GM12878 (cell line): ENCODE data around the gene ARRB2. TPM values are rescaled to one million over a fixed set of nuclear protein-coding genes. Genes with fewer than 3 reads are reported as not detected.

ENCODE experiments used
- ATAC-seq: fragments of 200-7000 bp; cut with Tn5 transposase; 3 replicates; pipeline ENCODE4 v1.9.1; 2020; ENCODE audit warnings: mild to moderate bottlenecking, moderate library complexity
- BruUV-seq: library from RNA; stranded (reverse); fragments of 400-500 nt; replicated peaks from 2 replicates; lab custom pipeline; 2021; lab: Mats Ljungman, UMichigan
- CTCF ChIA-PET: fragments of 300-600 bp; sonication (Branson Sonifier 250); formaldehyde crosslinking; extraction: SDS; loops from one replicate; lab custom pipeline; 2021; ENCODE audit warnings: inconsistent platforms; lab: Yijun Ruan, JAX
- POLR2A ChIA-PET: fragments of 350-600 bp; formaldehyde crosslinking; extraction: SDS; loops from one replicate; lab custom pipeline; 2021; ENCODE audit warnings: inconsistent platforms; lab: Charles Lee
- RAD21 ChIA-PET: fragments of 300-600 bp; sonication (Branson Sonifier 250); formaldehyde crosslinking; loops from one replicate; lab custom pipeline; 2023; ENCODE audit warnings: antibody characterized with exemption; ENCODE audit not compliant: unreplicated experiment; lab: Charles Lee
- SMC1A ChIA-PET: fragments of 300-600 bp; sonication (Branson Sonifier 250); formaldehyde crosslinking; loops from one replicate; lab custom pipeline; 2023; ENCODE audit not compliant: unreplicated experiment, uncharacterized antibody; lab: Charles Lee
- DNase-seq: peaks from one replicate; pipeline ENCODE4 v3.0.0-alpha.2; 2011; ENCODE audit warnings: low read depth, low spot score
- FAIRE-seq: peaks from 3 replicates; lab custom pipeline; 2011; peaks lifted over from hg19 to GRCh38; lab: Jason Lieb, UNC
- H2AFZ ChIP-seq: 2 replicates; pipeline ENCODE4 v1.6.0; 2011; ENCODE audit warnings: low read depth, low read length, control low read depth; ENCODE audit not compliant: control insufficient read depth
- H3K27ac ChIP-seq: 2 replicates; pipeline ENCODE4 v1.5.1; 2011; ENCODE audit warnings: control low read depth; ENCODE audit not compliant: control insufficient read depth, insufficient read depth
- H3K27me3 ChIP-seq, 2 experiments: replicated peaks in 1 of 2; 2 replicates each; pipeline versions ENCODE4 v1.6.0 to v1.6.1; 2011; ENCODE audit warnings: low read length in 1 of 2; ENCODE audit not compliant: control insufficient read depth in 2 of 2, insufficient read depth in 2 of 2
- H3K36me3 ChIP-seq, 2 experiments: 2 replicates each; pipeline ENCODE4 v1.5.1; 2011; ENCODE audit warnings: low read length in 1 of 2; ENCODE audit not compliant: control insufficient read depth in 2 of 2, insufficient read depth in 2 of 2
- H3K4me1 ChIP-seq: 2 replicates; pipeline ENCODE4 v1.6.1; 2011; ENCODE audit warnings: mild to moderate bottlenecking, low read length, moderate library complexity, mixed read lengths; ENCODE audit not compliant: control insufficient read depth, insufficient read depth
- H3K4me2 ChIP-seq: 2 replicates; pipeline ENCODE4 v1.6.0; 2011; ENCODE audit warnings: control low read depth; ENCODE audit not compliant: control insufficient read depth, insufficient read depth
- H3K4me3 ChIP-seq: fragments of 200-600 bp; sonication (generic); 2 replicates; pipeline ENCODE4 v1.5.1; 2016
- H3K79me2 ChIP-seq: 2 replicates; pipeline ENCODE4 v1.6.0; 2011; ENCODE audit warnings: low read length; ENCODE audit not compliant: control insufficient read depth, insufficient read depth
- H3K9ac ChIP-seq: 2 replicates; pipeline ENCODE4 v1.8.0; 2011; ENCODE audit warnings: low read length, control low read depth, mixed read lengths; ENCODE audit not compliant: control insufficient read depth, insufficient read depth
- H3K9me3 ChIP-seq: replicated peaks from 3 replicates; pipeline ENCODE4 v1.5.1; 2011; ENCODE audit warnings: mild to moderate bottlenecking, low read length; ENCODE audit not compliant: control insufficient read depth, insufficient read depth
- H4K20me1 ChIP-seq: 2 replicates; pipeline ENCODE4 v1.6.0; 2011; ENCODE audit not compliant: control insufficient read depth, insufficient read depth
- BRCA1 ChIP-seq: IDR thresholded peaks from 2 replicates; pipeline ENCODE4 v1.6.1; 2011; ENCODE audit warnings: low read depth, low read length, improper control_type of control experiment
- CHD1 ChIP-seq: IDR thresholded peaks from 2 replicates; pipeline ENCODE4 v1.6.1; 2012; ENCODE audit warnings: low read depth, low read length, improper control_type of control experiment
- GATAD2B ChIP-seq: fragments of 450-650 bp; conservative IDR thresholded peaks from 2 replicates; pipeline ENCODE4 v1.6.1; 2017; ENCODE audit warnings: low read depth, mild to moderate bottlenecking, moderate library complexity
- HDAC6 ChIP-seq: fragments of 200-600 bp; sonication (generic); IDR thresholded peaks from one replicate; pipeline ENCODE4 v1.8.0; 2017; ENCODE audit warnings: antibody characterized with exemption; ENCODE audit not compliant: unreplicated experiment
- IRF3 ChIP-seq: fragments of 450-650 bp; IDR thresholded peaks from 2 replicates; pipeline ENCODE4 v1.6.1; 2014; ENCODE audit warnings: mild to moderate bottlenecking
- MXI1 ChIP-seq: fragments of 150-350 bp; IDR thresholded peaks from 2 replicates; pipeline ENCODE4 v1.6.1; 2011; ENCODE audit warnings: low read depth, mild to moderate bottlenecking, inconsistent platforms, low read length, improper control_type of control experiment
- NR2C2 ChIP-seq: IDR thresholded peaks from 2 replicates; pipeline ENCODE4 v1.6.1; 2011; ENCODE audit warnings: borderline replicate concordance, low read depth; ENCODE audit not compliant: control insufficient read depth, insufficient read length
- RBBP5 ChIP-seq: fragments of 200-600 bp; sonication (generic); conservative IDR thresholded peaks from 2 replicates; pipeline ENCODE4 v1.6.1; 2016
- RELB ChIP-seq: fragments of 450-650 bp; IDR thresholded peaks from 2 replicates; pipeline ENCODE4 v1.6.1; 2017; ENCODE audit warnings: low read depth, mild to moderate bottlenecking, moderate library complexity
- ZNF592 ChIP-seq: fragments of 450-650 bp; IDR thresholded peaks from 2 replicates; pipeline ENCODE4 v1.6.1; 2017; ENCODE audit warnings: mild to moderate bottlenecking, moderate library complexity
- WGBS: methylation state at CpG from one replicate; pipeline ENCODE4 v1.1.6; 2016; ENCODE audit warnings: low lambda C conversion rate; ENCODE audit not compliant: insufficient replicate concordance, insufficient coverage; ENCODE audit errors: missing lambda C conversion rate; 5-methylcytosine and 5-hydroxymethylcytosine counted together
- in situ Hi-C: fragments of 300-500 bp; cut with MboI; formaldehyde crosslinking; loops from 9 replicates; pipeline ENCODE4 v1.14.3; 2018; ENCODE audit warnings: mixed read lengths
- intact Hi-C: fragments of 100-400 bp; cut with micrococcal nuclease; formaldehyde crosslinking; loops from one replicate; pipeline ENCODE4 v1.14.2; 2022; ENCODE audit not compliant: unreplicated experiment
- polyA plus RNA-seq, 11 experiments: library from polyadenylated mRNA; depleted of rRNA in 4 of 11; unstranded in 6 of 11; stranded (reverse) in 5 of 11; fragments of >200 nt; fragmentation: Nextera tagmentation in 4 of 11; fragmentation: Illumina TruSeq in 1 of 11; extraction: Ambion mirVana in 4 of 11; extraction: Trizol in 1 of 11; gene quantifications; 1 replicate in 1 of 11; 2 replicates in 10 of 11; pipeline versions ENCODE4 v1.2.1 to v1.2.3, GENCODE V29; 2011 to 2016; ENCODE audit warnings: inconsistent platforms in 2 of 11, missing spikeins in 2 of 11, low read depth in 1 of 11
- total RNA-seq, 4 experiments: library from RNA; depleted of rRNA in 3 of 4; stranded (reverse); fragments of >200 nt in 3 of 4; fragmentation: Illumina TruSeq in 1 of 4; extraction: Trizol in 1 of 4; gene quantifications; 2 replicates each; pipeline versions ENCODE4 v1.2.1 to v1.2.3, GENCODE V29; 2013 to 2021

Gene ARRB2
- total and polyA plus RNA-seq, 10 of the 15 experiments (the other 5 are each of a cell fraction or from before 2014, with no cell fraction given) = 6.5 to 75.2 (median 43.1) TPM

- peak; percentile 11; the same call in 2 of the 3 replicates for ATAC-seq
Measured at GRCh38 chr17:4738136-4739121, 28.0 kb downstream of the ARRB2 start.

More at GRCh38 chr17:4738136-4739121, 28.0 kb downstream of the ARRB2 start:
- DNase-seq (no peak), FAIRE-seq (no peak)
- Histone ChIP-seq H3K79me2 (no peaks in the 10 kb centered on the region), H3K4me1 (peaks cover 8% of the 10 kb centered on the region), H3K27ac (no peak overlapping the region), H3K27me3 (peaks cover 10 to 15% of the 10 kb centered on the region in 2 experiments), H3K4me2 (peak overlapping the region; percentile 95), H3K9me3 (no peaks in the 10 kb centered on the region), H3K9ac (no peak overlapping the region), H3K4me3 (peak overlapping the region; percentile 72), H3K36me3 (no peaks in the 10 kb centered on the region), H2AFZ (no peak overlapping the region), H4K20me1 (no peaks in the 10 kb centered on the region)
- RAD21 ChIA-PET = no interaction called here
- in situ Hi-C loops = no loop called here
- intact Hi-C loops = loop anchor here (10.0 kb wide), 1 partner anchor 46 kb away; the partner anchor contains the start of genes GLTPD2 and VMO1
- TF ChIP-seq BRCA1 = no peak
- no peak for TF ChIP-seq IRF3
- TF ChIP-seq CHD1 = no peak
- TF ChIP-seq RBBP5 = no peak
- TF ChIP-seq NR2C2 = no peak
- no peak for TF ChIP-seq HDAC6
- no peak for TF ChIP-seq MXI1
- TF ChIP-seq GATAD2B = no peak
- TF ChIP-seq RELB = no peak
- no peak for TF ChIP-seq ZNF592
- POLR2A ChIA-PET = no interaction called here
- BruUV-seq = no TSS peak
- 8% methylated on average over 39 of the region's 41 CpGs for WGBS
- SMC1A ChIA-PET = interaction anchor here (1.0 to 1.1 kb wide), 2 partner anchors 10 to 18 kb away, joined by 3 read pairs; no protein-coding TSS in a partner anchor
- CTCF ChIA-PET = interaction anchor here (0.6 to 1.1 kb wide), 3 partner anchors 46 to 319 kb away, joined by 3 to 4 read pairs (median 3); partner anchors contain the start of gene CHRNE
